HG03095 (cell line): ENCODE results near the gene TCOF1.

Experiments used
- ATAC-seq: cut with Tn5 transposase; IDR thresholded peaks from one replicate; pipeline ENCODE4 v1.9.1; 2021; ENCODE audit warnings: moderate library complexity; ENCODE audit not compliant: unreplicated experiment

The TCOF1 gene

GRCh38 chr5:150322202-150322601 is 35.3 kb upstream of the TCOF1 start:
- no peak for ATAC-seq

- no peak for ATAC-seq
These were observed 34.4 kb upstream of the TCOF1 start for GRCh38 chr5:150323092-150323491.

GRCh38 chr5:150323819-150324218 is 33.7 kb upstream of the TCOF1 start:
- no peak for ATAC-seq

GRCh38 chr5:150325426-150325825 is 32.1 kb upstream of the TCOF1 start:
- ATAC-seq: no peak

- ATAC-seq: no peak
These were observed 30.8 kb upstream of the TCOF1 start for GRCh38 chr5:150326707-150327106.

- ATAC-seq: no peak
These were observed 30.4 kb upstream of the TCOF1 start for GRCh38 chr5:150327139-150327538.

- no peak for ATAC-seq
These were observed 29.0 kb upstream of the TCOF1 start for GRCh38 chr5:150328515-150328914.

GRCh38 chr5:150329038-150329437 is 28.5 kb upstream of the TCOF1 start:
- ATAC-seq: no peak

- no peak for ATAC-seq
These were observed 27.3 kb upstream of the TCOF1 start for GRCh38 chr5:150329881-150330876.

- no peak for ATAC-seq
These were observed 24.1 kb upstream of the TCOF1 start for GRCh38 chr5:150333400-150333799.

GRCh38 chr5:150335778-150336177 is 21.7 kb upstream of the TCOF1 start:
- no peak for ATAC-seq

- ATAC-seq: no peak
These were observed 19.0 kb upstream of the TCOF1 start for GRCh38 chr5:150338546-150338945.

GRCh38 chr5:150339165-150339564 is 18.3 kb upstream of the TCOF1 start:
- no peak for ATAC-seq

GRCh38 chr5:150339841-150340240 is 17.7 kb upstream of the TCOF1 start:
- no peak for ATAC-seq

GRCh38 chr5:150340614-150341255 is 16.8 kb upstream of the TCOF1 start:
- no peak for ATAC-seq

GRCh38 chr5:150341331-150341730 is 16.2 kb upstream of the TCOF1 start:
- no peak for ATAC-seq

- ATAC-seq: no peak
These were observed 15.5 kb upstream of the TCOF1 start for GRCh38 chr5:150341989-150342388.

- no peak for ATAC-seq
These were observed 14.9 kb upstream of the TCOF1 start for GRCh38 chr5:150342583-150342982.

- ATAC-seq: no peak
These were observed 13.4 kb upstream of the TCOF1 start for GRCh38 chr5:150343994-150344631.

- no peak for ATAC-seq
These were observed 11.8 kb upstream of the TCOF1 start for GRCh38 chr5:150345716-150346115.

- ATAC-seq: no peak
These were observed 10.9 kb upstream of the TCOF1 start for GRCh38 chr5:150346592-150346991.

GRCh38 chr5:150347003-150347402 is 10.5 kb upstream of the TCOF1 start:
- no peak for ATAC-seq
